ENCODE measurements around the gene TTC14.
"Not testable (repeated sequence)": the region's sequence is repeated elsewhere in the genome, so short reads cannot be mapped to it uniquely, and the experiment has no call there.

Gene TTC14, protein sequence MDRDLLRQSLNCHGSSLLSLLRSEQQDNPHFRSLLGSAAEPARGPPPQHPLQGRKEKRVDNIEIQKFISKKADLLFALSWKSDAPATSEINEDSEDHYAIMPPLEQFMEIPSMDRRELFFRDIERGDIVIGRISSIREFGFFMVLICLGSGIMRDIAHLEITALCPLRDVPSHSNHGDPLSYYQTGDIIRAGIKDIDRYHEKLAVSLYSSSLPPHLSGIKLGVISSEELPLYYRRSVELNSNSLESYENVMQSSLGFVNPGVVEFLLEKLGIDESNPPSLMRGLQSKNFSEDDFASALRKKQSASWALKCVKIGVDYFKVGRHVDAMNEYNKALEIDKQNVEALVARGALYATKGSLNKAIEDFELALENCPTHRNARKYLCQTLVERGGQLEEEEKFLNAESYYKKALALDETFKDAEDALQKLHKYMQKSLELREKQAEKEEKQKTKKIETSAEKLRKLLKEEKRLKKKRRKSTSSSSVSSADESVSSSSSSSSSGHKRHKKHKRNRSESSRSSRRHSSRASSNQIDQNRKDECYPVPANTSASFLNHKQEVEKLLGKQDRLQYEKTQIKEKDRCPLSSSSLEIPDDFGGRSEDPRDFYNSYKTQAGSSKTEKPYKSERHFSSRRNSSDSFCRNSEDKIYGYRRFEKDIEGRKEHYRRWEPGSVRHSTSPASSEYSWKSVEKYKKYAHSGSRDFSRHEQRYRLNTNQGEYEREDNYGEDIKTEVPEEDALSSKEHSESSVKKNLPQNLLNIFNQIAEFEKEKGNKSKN

DNA sequence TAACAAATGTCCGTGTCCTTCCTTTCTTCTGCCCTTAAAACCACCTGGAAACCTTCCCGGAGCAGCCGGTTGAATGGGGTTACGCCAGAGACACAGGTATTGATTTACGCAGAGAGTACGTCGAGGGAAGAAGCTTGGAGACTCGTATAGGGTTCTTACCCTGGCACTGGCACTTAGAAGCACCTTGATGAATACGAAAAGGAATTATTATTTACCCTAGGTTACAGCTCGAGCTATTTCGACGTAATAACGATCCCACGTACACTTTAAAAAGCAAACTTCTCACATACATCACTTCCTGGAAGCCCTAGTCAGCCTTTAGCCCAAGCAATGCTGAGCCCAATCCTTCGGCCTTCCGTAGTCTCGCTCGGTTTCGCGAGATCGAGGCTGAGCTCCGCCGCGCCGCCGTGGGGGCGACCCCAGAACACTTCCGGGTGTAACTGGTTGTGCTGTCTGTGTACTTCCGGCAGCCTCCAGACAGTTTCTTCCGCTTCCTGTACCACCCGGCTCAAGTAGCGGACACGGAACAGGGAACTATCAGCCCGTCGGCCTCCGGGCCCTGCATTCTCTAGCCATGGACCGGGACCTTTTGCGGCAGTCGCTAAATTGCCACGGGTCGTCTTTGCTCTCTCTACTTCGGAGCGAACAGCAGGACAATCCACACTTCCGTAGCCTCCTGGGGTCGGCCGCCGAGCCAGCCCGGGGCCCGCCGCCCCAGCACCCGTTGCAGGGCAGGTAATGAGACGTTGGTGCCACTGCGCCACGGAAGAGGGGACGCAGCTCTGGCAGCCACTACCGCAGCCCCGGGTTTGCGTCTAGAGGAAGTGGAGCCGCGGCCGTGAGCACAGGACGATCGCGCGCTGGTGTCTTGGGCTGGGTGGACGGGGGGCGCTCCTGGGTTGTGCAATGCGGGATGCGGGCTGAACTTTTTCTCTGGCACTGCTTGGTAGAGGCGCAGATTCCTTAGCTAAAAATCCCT is at the start of gene TTC14:
TTC14 (plus strand) TSS at position 476 of the 979 bp plus-strand sequence; CDS start at position 575, 99 bp downstream.
- peak; percentile 96 for DNase-seq

DNA sequence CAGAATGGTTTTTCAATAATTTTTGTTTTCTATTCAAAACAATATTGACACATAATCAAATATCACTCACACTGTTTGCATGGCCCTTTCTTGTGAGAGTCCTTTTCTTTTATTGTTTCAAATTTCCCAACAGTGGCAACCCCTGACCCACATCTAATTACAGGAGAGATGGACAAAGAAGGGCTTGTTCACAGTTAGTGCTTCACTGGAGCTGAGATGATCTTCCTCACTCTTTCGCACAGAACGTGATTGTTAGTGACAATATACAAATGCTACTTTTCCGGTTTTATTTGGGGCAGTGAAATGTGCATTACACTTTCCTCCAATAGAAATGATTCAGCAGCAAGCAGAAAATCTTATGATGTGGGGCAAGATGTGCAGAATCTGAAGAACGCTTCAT is 38.6 kb upstream of the TTC14 start:
- no peak for DNase-seq

DNA sequence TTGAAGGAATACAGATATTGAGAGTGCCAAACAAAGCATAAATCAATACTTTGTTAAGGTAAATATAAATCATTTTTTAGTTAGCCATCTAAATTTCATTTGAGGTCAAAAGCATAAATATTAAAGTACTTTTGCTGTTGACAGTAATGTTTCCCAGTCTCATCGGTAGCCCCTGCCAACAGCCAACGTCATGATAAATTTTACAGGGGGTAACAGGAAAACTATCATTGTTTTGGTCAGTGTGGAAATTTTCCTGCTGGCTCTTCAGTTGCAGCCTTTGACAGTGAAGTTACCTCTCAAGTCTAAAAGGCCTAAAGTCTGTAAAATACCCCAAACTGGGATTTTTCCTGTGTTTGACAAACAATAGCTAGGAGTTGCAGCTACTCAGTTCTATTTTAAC is 37.3 kb upstream of the TTC14 start:
- no peak for DNase-seq

DNA sequence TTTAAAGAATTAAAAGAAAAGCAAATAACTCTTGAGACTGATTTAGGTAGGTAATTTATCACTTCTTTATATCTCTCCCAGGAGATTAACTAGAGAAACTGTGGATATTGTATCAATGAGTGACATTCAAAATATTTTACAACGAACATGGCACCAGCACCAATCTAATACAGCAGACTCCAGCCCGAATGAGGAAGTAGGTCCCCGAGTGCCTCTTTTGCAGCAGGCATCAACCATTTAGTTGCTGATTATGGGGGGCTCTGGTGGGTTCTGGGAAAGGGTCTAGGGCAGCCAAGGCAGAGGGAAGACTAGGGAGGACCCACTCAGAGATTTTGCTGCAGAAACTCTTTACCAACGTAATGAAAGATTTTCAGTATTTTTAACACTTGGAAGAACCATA is 31.7 kb upstream of the TTC14 start:
- DNase-seq = no peak

DNA sequence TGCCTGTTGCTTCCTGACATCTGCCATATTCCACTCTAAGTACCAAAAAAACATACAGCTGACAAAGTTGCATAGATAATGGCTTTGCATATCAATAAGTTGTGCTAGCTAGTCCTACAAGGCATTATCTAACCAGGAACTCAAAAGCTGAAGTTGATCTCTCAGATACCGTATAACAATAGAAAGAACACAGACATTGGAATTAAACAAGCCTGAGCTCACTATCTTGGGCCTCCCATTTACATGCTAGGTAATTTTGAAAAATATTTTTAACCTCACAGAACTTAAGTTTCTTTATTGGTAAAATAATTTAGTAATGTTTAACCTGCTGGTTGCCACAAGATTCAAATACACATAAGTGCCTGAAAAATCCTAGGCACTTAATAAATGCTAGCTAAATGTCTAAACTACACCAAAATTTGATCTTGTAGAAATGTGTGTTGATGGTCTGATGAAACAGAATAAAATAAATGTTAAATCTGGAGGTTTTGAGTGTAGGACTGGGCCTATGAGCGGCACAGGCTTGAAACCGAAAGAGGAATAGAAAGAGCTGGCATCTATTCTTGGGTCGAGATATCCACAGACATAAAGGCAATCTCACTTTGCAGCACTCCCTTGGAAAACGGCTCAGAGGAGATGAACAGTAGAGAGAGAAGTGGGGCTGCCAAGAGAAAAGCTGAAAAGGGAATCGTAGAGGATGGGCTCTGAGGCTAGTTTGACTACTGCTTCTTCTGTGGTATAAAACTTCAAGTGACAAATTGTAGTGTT is 29.9 kb upstream of the TTC14 start:
- DNase-seq = no peak

DNA sequence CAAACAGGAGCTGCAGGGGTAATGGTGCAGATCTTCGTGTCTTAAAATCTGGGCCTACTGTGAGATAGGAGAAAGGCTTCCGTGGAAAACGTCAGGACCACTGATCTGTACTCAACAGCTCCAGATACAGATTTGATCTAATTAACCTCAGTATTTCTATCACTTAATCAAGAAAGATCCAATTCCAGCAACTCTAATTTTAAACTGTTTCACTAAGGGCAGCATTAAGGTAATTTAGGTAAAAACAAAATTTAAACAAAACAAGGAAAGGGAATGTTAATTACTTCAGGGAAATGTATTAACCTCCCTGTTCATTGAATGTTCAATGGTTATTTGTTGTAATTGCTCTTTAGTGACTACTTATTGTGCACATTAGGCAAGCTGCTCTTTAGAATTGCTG is 26.4 kb upstream of the TTC14 start:
- no peak for DNase-seq

DNA sequence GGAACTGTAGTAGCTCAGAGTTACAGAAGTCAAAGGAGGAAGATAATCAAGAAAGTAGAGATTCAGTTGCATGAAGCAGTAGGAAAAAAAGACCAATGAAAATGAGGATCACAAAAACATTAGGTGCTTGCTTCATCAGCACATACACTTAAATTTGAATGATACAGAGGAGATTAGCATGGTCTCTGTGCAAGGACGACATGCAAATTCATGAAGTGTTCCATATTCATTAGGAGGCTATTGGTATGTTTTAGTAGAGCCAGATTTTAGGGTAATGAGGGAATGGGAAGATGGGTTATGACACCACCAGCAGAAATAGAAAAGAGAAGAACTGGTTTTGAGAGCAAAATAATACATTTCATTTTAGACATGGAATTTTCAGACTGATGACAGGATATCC is 21.0 kb upstream of the TTC14 start:
- DNase-seq = no peak

DNA sequence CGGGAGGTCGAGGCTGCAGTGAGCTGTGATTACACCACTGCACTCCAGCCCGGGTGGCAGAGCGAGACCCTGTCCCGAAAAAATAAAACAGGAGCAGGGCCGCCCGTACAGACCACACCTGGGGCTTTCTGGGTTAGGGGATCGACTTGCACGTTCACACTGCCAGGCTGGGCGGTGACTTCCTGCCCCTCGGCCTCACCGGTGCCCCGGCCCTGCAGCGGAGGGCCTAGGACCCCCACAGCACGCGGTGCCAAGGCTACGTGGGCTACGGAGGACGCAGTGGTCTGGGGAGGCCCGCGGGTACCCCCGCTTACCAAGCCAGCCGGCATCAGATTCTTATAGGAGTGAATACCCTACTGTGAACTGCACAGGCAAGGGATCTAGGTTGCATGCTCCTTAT is 11.6 kb upstream of the TTC14 start:
- DNase-seq = no peak

DNA sequence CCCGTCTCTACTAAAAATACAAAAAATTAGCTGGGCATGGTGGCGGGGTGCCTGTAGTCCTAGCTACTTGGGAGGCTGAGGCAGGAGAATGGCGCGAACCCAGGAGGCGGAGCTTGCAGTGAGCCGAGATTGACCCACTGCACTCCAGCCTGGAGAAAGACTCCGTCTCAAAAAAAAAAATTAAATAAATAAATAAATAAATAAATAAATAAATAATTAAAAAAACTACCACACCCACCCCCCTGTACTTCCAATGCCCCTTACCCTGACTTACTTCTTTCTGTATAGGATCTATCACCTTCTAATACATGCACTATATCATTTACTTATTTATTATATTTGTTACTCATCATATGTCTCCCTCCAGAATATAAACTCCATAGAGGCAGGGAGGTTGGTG is 8.3 kb upstream of the TTC14 start:
- not testable (repeated sequence) for DNase-seq

DNA sequence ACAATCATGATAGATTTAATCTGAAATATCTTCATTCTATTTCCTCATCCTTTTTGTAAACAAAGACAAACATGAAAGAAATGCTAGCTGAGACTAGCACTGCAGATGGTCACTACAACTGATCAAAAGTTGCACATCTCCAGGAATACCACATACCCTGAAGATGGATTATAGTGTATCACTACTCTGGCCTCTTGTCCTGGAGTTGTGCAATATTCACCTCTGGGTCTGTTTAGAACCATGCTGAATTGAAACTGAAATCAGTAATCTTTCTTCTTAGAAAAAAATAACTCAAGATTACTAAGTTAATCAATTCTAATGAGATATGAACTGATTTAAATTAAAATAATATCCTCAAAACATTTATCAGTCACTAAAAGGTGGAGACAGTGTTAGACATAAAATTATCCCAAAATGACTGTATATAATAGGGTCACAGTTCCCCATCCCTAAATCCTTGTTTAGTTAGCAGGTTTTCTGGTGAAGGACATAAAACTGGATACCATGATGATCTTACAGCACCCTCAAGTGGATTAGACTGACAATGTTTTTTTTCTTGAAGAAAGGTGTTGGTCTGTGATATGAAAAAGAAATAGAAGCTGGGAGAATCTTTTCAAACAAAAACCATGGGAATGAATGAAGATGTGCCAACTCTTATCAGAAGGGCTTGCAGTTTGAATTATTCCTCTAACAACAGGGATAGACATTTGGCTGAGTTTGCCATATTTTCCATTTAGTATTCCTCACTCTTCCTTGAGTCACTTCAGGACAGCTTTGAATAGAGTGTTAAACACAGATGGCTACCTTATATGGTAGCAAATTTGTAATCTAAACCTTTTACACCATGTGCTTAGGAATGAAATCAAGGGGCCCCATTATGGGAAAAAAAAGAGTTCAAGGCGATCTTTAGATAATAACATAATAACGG is 7.1 kb upstream of the TTC14 start:
- DNase-seq = peak; percentile 15

DNA sequence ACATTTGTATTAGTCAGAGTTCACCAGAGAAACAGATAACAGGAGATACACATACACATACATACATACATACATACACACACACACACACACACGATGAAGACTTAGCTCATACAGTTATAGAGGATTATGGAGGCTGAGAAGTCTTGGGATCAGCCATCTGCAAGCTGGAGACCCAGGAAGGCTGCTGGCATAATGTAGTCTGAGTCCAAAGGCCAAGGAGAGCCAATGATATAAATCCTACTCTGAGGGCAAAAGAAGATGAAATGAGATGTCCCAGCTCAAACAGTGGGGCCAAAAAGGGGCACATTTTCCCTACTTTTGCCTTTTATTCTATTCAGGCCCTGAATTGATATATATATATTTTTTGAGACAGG is 6.4 kb upstream of the TTC14 start:
- no peak for DNase-seq

DNA sequence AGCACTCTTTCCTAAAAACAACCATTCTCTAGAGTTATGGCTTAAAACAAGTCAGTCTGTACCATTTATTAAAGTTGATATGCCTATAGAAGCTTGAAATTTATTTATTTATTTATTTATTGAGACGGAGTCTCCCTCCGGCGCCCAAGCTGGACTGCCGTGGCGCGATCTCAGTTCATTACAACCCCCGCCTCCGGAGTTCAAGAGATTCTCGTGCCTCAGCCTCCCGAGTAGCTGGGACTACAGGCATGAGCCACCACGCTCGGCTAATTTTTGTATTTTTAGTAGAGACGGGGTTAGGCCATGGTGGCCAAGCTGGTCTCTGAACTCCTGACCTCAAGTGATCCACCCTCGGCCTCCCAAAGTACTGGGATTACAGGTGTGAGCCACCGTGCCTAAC is 1.5 kb upstream of the TTC14 start:
- no peak for DNase-seq

DNA sequence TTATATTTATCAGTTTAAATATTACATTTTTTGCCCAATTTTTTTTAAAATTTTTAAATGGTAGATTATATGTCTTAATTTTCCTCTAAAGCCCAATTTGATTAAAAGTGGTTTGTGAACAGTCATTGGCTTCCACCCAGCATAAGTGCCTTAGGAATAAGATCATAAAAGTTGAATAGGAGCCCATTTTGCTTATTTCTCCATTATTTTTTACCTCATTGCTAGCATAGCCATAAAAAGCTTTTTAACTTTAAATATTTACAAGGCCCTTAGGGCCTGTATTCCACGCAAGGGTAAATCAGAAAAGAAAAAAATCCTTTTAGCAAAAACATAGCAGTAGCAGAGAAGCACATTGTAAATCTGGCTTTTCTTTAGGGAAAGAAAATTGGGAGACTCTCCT is 9.0 kb downstream of the TTC14 start:
- no peak for DNase-seq

DNA sequence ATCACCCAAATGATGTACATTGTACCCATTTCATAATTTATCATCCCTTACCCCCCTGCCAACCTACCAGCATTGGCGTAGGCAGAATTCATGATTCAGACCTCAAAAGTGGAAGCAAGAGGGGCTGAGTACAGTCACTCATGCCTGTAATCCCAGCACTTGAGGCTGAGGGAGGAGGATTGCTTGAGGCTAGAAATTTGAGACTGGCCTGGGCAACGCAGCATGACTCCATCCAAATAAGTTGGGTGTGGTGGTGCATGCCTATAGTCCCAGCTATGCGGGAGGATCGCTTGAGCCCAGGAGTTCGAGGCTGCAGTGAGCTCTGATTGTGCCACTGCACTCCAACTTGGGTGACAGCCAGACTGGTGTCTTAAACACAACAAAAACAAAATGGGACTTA is 10.4 kb downstream of the TTC14 start:
- DNase-seq = no peak

DNA sequence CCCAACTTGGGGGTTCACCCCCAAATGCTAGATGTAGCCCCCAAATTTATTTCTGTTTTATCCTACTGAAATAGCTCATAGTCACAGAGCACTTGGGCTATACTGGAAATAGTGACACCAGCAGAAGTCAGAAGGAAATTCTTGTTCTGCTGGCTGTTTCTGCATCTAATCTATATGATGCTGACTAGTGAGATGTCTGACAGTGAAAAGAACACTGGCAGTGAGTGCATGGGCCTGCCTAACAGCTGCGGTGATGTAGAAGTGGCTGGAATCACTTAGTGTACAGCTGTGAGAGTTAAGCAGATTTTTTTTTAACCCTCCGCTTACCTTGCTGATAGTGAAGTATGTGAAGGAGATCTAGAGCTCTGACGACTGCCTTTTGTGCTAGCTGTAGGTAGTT is 14.0 kb downstream of the TTC14 start:
- no peak for DNase-seq

DNA sequence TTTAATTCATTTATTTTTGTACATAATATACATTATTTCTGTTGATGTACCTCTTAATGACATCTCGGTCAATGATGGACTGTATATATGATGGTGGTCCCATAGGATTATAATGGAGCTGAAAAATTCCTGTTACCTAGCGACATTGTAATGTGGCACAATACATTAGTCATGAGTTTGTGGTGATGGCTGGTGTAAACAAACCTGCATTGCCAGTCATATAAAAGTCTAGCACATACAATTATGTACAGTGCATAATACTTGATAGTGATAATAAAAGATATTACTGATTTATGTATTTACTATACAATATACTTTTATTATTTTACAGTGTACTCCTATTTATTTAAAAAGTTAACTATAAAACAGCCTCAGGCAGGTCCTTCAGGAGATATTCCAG is 15.1 kb downstream of the TTC14 start:
- no peak for DNase-seq

DNA sequence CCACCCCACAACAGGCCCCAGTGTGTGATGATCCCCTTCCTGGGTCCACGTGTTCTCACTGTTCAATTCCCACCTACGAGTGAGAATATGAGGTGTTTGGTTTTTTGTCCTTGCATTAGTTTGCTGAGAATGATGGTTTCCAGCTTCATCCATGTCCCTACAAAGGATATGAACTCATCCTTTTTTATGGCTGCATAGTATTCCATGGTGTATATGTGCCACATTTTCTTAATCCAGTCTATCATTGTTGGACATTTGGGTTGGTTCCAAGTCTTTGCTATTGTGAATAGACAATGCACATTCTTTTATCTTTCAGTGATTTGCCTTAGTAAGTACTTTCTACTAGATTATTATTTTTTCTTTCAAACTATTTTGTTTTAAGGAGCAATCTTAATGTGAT is 16.6 kb downstream of the TTC14 start:
- DNase-seq = not testable (repeated sequence)

DNA sequence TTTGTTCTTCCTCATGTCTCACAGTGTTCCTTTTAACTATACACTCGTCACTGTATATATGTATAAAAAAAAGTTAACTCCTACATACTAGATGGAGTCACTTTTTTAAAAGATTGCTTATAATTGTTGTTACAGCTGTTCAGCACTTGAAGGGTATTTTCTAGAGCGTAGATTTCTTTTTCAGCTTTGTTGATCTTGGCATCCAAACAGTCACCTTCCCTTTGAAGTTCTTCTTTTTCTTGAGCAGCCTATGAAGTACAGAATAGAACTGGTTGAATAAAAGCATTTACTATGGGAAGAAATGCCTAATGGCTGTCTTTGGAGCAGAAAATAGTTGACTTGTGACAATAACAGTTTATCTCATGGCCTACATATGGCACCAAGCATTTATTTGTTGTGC is 17.8 kb downstream of the TTC14 start:
- DNase-seq = no peak

DNA sequence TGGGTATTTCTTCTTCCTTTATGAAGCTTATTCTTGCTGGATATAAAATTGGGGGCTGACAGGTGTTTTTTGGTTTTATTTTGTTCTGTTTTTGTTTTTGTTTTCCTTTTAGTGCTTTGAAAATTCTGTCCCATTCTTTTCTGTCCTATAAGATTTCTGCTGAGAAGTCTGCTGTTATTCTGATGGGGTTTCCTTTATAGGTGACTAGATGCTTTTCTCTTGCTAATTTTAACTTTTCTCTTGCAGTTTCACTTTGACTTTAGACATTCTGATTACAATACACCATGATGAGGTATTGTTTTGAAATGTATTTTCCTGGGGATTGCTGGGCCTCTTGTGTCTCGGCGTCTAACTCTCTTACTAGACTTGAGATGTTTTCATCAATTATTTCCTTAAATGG is 22.8 kb downstream of the TTC14 start:
- DNase-seq = no peak

DNA sequence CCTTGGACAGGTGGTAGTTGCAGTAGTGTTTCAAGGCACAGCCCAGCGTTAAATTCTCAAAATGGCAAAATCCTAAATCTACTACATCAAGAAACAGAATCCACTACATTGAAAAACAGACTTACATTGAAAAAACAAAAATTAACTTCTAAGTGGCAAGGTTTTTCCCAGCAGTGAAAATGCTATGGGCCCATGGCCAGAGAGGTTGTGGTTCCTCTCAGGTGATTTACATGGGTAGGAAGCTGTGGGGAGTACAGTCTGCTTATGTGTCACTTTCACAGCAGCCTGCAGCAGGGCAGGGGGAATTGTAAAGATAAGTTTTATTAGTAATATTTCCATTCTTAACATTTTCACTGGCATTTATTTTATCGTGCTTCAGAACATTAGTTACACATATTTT is 24.9 kb downstream of the TTC14 start:
- DNase-seq = no peak

DNA sequence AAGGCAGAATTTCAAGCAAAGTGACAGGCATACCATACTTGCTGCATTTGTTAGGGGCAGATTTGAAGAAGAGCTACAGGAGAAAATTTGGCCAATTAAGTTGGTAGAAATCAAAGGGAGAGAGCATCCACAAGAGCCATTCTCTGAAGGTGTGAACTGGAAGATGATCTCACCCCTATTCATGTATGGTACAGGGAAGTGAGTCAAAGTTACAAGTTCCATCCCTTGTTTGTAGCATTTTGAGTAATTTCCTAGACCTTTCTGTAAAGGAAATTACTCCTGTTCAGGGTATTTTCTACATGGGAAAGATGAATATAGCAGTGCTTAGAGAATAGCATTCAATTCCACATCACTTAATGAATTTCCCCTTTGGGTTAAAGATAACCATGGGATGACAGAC is 28.4 kb downstream of the TTC14 start:
- no peak for DNase-seq
